Prostate gland (tissue), 2 donors: Measurements from ENCODE around the gene ACOT8.

ENCODE experiments used
- POLR2AphosphoS5 ChIP-seq: sonication (generic); formaldehyde crosslinking; IDR thresholded peaks from one replicate; pipeline ENCODE4 v1.6.1; 2017; ENCODE audit warnings: antibody characterized with exemption
- TF ChIP-seq, protein P1 (sequence below), 4 experiments: fragments of 200-600 bp in 2 of 4; fragments of 450-650 bp in 2 of 4; sonication (generic) in 2 of 4; IDR thresholded peaks; 1 replicate in 3 of 4; 2 replicates in 1 of 4; pipeline ENCODE4 v1.5.1; 2016 to 2019; ENCODE audit warnings: antibody characterized with exemption in 4 of 4, mild to moderate bottlenecking in 2 of 4, moderate library complexity in 2 of 4

- TF ChIP-seq, protein P1, sequence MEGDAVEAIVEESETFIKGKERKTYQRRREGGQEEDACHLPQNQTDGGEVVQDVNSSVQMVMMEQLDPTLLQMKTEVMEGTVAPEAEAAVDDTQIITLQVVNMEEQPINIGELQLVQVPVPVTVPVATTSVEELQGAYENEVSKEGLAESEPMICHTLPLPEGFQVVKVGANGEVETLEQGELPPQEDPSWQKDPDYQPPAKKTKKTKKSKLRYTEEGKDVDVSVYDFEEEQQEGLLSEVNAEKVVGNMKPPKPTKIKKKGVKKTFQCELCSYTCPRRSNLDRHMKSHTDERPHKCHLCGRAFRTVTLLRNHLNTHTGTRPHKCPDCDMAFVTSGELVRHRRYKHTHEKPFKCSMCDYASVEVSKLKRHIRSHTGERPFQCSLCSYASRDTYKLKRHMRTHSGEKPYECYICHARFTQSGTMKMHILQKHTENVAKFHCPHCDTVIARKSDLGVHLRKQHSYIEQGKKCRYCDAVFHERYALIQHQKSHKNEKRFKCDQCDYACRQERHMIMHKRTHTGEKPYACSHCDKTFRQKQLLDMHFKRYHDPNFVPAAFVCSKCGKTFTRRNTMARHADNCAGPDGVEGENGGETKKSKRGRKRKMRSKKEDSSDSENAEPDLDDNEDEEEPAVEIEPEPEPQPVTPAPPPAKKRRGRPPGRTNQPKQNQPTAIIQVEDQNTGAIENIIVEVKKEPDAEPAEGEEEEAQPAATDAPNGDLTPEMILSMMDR (IDR thresholded peaks at IDR 0.05): no peak
- TF ChIP-seq POLR2AphosphoS5: no peak
These were observed 20.4 kb downstream of the ACOT8 start for GRCh38 chr20:45836841-45837240.
